AG08396 (cell line): ENCODE measurements around the gene DNAH14.
A peak's percentile ranks its signal among the peaks of the same experiment; 100 is the strongest.
"Not testable (repeated sequence)": the region's sequence is repeated elsewhere in the genome, so short reads cannot be mapped to it uniquely, and the experiment has no call there.

ENCODE experiments used
- DNase-seq: peaks from one replicate; pipeline ENCODE4 v3.0.0; 2012; ENCODE audit warnings: low spot score, mixed read lengths

Gene DNAH14

DNA sequence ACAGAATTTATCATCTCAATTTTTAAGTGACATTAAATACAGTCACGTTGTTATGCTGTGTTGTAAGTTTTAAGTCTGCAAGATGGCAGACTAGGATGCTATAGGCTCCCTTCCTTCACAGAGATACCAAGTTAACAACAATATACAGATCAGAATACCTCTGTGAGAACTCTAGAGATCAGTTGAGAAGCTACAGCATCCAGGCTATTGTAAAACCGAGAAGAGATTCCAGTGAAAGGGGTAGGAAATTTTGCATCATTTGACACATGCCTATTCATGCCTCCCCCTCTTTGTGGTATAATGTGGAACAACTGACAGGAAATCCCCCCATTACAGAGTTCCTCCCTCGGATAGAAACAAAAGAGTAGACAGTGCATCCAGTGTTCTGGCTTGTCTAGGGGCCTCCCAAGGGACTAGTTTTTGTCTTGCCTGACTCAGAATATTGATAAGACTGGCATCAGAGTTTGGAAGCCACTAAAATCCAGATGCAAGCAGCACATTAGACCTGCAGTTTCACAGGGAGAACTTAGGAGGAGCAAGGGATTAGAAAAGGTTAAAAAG, 417.7 kb downstream of the DNAH14 start:
- no peak for DNase-seq

GRCh38 chr1:225348400-225348799, 418.9 kb downstream of the DNAH14 start:
- DNase-seq: no peak

DNA sequence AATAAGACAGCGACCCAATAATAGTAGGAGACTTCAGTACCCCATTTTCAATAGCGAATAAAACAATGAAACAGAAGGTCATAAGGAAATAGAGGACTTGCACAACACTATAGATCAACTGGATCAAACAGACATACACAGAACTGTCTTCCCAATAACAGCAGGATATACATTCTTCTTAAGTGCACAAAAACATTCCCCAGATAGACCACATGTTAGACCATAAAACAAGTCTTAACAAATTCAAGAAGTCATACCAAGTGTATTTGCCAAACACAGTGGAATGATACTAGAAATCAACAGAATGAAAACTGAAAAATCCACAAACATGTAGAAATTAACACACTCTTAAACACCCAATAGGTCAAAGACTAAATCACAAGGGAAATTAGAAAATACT, 420.4 kb downstream of the DNAH14 start:
- no peak for DNase-seq

DNA sequence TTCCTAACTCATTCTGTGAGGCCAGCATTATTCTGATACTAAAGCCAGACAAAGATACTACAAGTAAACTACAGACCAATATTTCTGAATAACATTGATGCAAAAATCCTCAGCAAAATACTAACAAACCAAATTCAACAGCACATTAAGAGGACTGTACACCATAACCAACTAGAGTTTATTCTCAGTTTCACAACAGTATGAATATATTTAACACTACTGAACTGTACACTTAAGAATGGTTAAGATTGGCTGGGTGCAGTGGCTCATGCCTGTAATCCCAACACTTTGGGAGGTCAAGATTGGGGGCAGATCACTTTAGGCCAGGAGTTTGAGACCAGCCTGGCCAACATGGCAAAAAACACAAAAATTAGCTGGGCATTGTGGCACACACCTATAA, 421.4 kb downstream of the DNAH14 start:
- DNase-seq: no peak

- DNase-seq: no peak
These were observed 425.4 kb downstream of the DNAH14 start for GRCh38 chr1:225354906-225355305.

- no peak for DNase-seq
These were observed 426.4 kb downstream of the DNAH14 start for GRCh38 chr1:225355863-225356262.

DNA sequence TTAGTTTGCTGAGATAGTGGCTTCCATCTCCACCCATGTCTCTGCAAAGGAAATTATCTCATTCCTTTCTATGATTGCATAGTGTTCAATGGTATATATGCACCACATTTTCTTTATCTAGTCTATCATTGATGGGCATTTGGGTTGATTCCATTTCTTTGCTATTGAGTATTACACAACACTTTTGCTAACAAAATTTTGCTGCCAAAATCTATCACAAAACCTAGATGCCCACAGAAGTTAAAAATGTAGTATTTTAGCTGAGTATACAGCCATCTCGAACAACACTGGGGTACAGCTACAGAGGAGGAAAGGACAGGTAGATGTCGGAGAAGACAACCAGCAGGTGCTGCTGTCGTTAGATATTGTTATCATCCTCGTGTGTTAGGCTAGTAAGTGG, 430.6 kb downstream of the DNAH14 start:
- DNase-seq: no peak

DNA sequence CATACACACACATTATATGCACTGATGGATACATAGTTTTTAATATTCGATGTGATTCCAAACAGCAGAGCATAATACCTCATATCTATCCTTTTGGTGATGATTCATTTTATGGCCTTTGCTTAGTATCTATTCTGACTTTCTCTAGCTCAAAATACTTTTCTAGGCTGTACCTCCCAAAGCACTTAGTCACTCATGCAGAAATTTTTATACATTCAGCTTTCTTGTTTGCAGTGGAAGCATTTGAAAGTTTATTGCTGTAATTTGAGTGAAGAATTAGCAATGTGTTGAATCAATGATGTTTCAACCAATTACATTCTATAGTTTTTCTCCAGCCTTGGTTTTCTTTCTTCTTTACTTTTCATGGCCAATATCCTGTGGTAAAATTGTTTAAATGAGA, 431.7 kb downstream of the DNAH14 start:
- DNase-seq: no peak

- DNase-seq: no peak
These were observed 433.3 kb downstream of the DNAH14 start for GRCh38 chr1:225362805-225363204.

DNA sequence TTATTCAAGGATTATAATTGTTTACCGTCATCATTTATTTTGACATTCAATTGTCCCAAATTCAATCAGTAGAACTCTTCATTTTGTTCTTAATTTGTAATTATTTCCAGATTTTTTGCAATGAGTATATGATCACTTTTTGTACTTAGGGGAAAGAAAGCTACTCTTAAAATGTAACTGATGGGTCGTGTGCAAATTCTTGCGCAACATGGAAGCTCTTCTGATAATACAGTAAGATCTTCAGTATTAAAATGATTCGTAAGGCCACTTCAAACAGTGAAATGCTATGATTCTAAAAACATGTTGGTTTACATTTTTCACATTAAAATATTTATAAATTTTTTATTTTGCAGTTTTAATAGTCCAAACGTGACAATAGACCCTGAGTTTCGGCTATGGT, 435.0 kb downstream of the DNAH14 start:
- no peak for DNase-seq

DNA sequence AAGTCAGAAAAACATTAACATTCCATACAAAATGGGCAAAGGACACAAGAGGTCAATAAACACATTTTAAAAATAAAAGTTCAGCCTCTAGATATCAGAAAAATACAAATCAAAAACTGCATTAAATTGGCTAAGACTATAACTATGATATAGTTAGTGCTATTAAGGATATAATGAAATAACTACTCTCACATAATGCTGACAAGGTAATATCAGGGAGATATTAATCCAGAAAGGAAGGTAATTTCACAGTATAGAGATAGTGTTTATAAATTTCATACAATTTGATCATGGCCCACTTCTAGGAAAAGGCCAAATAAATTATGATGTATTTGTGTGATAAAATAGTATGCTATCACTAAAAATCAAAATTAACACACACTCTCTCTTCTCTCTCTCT, 436.5 kb downstream of the DNAH14 start:
- no peak for DNase-seq

DNA sequence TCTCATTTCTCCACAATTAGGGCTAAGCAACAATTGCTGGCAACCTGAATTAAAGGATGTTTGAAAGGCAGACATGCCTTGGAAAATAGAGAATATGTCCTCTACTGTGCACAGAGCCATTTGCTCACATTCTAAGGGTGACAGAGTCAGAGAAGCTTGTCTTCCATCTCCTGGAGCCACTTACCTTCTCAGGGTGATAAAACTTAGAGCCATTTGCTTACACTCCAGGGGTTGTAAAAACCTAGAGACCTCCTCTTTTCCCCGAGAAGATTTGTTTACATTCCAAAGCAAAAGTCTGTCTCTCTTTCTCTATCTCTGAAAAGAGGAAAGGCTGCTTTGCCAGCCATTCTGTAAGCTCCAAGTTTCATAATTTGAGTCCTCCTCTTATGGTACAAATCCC, 437.1 kb downstream of the DNAH14 start:
- no peak for DNase-seq

GRCh38 chr1:225368036-225368552, 438.6 kb downstream of the DNAH14 start:
- DNase-seq: no peak

DNA sequence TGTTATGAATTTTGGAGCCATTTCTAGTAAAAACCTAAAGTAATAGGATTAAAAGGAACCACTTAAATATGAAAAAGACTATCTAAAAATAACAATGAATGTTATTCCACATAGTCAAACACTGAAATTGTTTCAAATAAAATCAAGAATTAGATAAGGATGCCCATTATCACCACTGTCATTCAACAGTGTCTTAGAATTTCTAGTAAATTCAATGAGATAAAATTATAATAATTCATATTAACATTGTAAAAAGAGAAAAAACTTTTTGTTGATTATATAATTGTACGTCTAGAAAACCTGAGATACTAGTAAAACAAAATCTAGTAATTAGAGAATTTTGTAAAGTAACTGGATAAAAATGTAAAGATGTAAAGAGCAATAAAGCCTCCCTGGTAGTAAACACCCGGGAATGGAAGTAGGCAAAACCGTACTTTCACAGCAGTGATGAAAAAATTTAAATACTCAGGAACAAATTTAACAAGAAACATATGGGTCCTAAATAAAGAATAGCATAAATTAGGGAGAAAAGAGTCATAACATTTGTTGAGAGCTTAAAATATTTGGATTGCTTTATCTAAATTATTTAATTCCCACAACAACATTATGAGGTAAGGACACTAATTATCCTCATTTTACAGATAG, 442.0 kb downstream of the DNAH14 start:
- DNase-seq: no peak

DNA sequence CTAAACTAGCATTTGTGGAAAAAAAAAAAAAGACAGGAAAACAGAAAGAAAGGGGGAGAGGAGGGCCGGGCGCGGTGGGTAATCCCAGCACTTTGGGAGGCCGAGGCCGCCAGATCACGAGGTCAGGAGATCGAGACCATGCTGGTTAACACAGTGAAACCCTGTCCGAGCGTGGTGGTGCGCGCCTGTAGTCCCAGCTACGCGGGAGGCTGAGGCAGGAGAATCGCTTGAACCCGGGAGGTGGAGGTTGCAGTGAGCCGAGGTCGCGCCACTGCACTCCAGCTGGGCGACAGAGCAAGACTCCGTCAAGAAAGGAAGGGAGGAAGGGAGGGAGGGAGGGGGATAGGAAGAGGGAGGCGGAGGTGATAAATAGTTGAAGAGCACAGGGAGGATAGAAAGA, 443.7 kb downstream of the DNAH14 start:
- no peak for DNase-seq

DNA sequence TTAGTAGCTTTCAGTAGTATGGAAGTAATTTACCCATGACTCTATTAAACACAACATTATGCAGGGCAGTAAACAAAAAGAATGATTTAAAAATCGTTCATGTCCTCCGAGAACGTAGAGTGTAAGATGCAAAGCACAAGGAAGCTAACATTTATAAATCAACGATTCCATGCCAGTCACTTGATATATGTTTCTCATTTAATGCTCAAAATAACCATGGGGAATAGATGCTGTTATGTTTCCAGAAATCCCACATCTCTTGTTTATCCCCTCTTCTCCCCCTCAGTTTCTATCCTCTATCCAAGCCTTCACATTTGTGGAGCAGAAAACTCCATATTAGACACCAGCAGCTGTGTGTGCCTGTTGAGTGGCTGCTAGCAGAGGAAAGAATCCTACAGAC, 445.5 kb downstream of the DNAH14 start:
- no peak for DNase-seq

GRCh38 chr1:225378880-225379279, 449.4 kb downstream of the DNAH14 start:
- DNase-seq: peak; percentile 70

- DNase-seq: no peak
These were observed 451.2 kb downstream of the DNAH14 start for GRCh38 chr1:225380691-225381090.

- not testable (repeated sequence) for DNase-seq
These were observed 457.4 kb downstream of the DNAH14 start for GRCh38 chr1:225386860-225387259.

DNA sequence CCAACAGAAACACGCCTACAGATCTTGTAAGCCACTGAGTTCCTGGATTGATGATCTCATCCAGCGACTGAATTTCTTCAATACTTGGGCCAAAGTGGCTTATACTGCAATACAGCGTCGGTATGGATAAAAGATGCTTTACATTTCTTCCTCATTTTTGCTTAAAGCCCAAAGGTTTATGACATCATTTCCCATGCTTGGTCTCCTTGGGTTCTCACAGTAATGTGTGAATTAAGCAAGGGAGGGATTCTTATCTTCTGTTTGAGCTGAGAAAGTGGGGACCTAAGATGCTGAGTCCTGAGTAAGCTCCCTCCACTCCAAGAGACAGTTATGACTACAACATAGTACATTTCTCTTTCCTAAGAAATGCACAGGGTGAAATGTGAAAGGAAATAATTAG, 458.9 kb downstream of the DNAH14 start:
- no peak for DNase-seq

DNA sequence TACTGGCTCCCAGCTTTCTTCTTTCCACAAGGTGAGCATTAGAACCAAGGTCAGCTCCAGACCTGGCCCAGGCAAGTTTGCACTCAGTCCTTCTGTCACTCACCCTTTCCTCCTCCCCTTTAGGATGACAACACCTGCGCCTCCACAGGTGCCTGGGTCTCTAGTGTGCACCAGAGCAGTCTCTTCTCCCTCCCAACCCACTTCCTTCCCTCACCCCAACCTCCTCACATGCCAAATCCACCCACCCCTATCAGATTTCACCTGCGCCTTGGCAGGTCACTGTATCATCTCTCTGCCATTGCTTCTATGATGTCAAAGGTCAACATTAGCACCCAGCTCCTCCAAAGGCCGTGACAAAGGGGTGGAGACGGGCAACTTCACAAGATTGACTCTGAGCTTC, 460.4 kb downstream of the DNAH14 start:
- no peak for DNase-seq

DNA sequence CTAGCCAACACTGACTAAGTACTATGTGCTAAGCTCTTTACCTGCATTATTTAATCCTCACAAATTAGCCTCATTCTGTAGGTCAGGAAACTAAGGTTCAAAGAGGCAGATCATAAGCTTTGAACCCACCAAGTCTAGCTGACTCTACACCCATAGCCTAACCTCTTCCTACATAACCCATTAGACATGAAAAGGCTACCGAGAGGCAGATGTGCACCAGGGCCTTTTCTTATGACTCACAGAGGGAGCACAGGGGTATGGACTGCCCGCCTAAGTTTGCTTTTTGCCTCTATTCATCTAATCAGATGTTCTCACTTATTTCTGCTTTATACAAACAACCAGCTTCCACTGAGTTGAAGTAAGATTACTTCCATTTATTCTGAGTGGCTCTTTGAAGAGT, 466.9 kb downstream of the DNAH14 start:
- DNase-seq: no peak

- no peak for DNase-seq
These were observed 471.5 kb downstream of the DNAH14 start for GRCh38 chr1:225400968-225401367.
